Measurements from ENCODE around the gene ELMO1. TPM values are rescaled to one million over a fixed set of nuclear protein-coding genes. Genes with fewer than 3 reads are reported as not detected.

The ELMO1 gene
- total RNA-seq, 1 experiment from 2014 or later = not detected

- Histone ChIP-seq H3K4me3 (ENCODE audit: low read length) (no peak overlapping the region), H3K9ac (ENCODE audit: low read length) (no peak overlapping the region), H3K9me2 (replicated peaks; ENCODE audit: low read length) (no peaks in the 10 kb centered on the region), H3K4me2 (ENCODE audit: low read length) (no peak overlapping the region), H3K36me3 (ENCODE audit: low read depth, low read length) (no peaks in the 10 kb centered on the region), H3K27ac (ENCODE audit: low read length) (no peak overlapping the region), H3K27me3 (ENCODE audit: low read length) (no peaks in the 10 kb centered on the region), H2AFZ (ENCODE audit: low read length) (no peak overlapping the region), H4K20me1 (ENCODE audit: low read length) (no peaks in the 10 kb centered on the region), H3K79me2 (ENCODE audit: low read length) (no peaks in the 10 kb centered on the region), H3F3A (ENCODE audit: low read length, unreplicated experiment) (no peaks in the 10 kb centered on the region), H3K4me1 (ENCODE audit: insufficient read depth, low read length) (no peaks in the 10 kb centered on the region), H3K9me3 (ENCODE audit: low read length) (no peaks in the 10 kb centered on the region)
- ChIA-PET POLR2A (ENCODE audit: unreplicated experiment) (no interaction called here), CTCF (no interaction called here)
- DNase-seq (no peak), ATAC-seq (no peak)
- intact Hi-C loops (cut with micrococcal nuclease) = no loop called here
- TF ChIP-seq EZH2phosphoT487 (IDR thresholded peaks at IDR 0.05; ENCODE audit: borderline replicate concordance, low read length) = no peak
- no peak for TF ChIP-seq EZH2 (IDR thresholded peaks at IDR 0.05; ENCODE audit: low read length, unreplicated experiment)
- TF ChIP-seq CTCF (conservative IDR thresholded peaks at IDR 0.05; ENCODE audit: low read depth, low read length) = no peak
- BruUV-seq (replicated peaks) = no TSS peak
Measured at GRCh38 chr7:36928718-36929117, 519.9 kb downstream of the ELMO1 start.

GRCh38 chr7:36928311-36928710 lies 520.4 kb downstream of the ELMO1 start:
- ChIA-PET POLR2A (ENCODE audit: unreplicated experiment) (no interaction called here), CTCF (no interaction called here)
- H3K9me3 ChIP-seq (ENCODE audit: low read length) = no peaks in the 10 kb centered on the region
- no peaks in the 10 kb centered on the region for H3K36me3 ChIP-seq (ENCODE audit: low read depth, low read length)
- H3F3A ChIP-seq (ENCODE audit: low read length, unreplicated experiment) = no peaks in the 10 kb centered on the region
- intact Hi-C loops (cut with micrococcal nuclease) = no loop called here
- no peak overlapping the region for H2AFZ ChIP-seq (ENCODE audit: low read length)
- H3K27me3 ChIP-seq (ENCODE audit: low read length) = no peaks in the 10 kb centered on the region
- H3K4me1 ChIP-seq (ENCODE audit: insufficient read depth, low read length) = no peaks in the 10 kb centered on the region
- no peak for DNase-seq
- no peak overlapping the region for H3K4me2 ChIP-seq (ENCODE audit: low read length)
- H3K9ac ChIP-seq (ENCODE audit: low read length) = no peak overlapping the region
- no peak overlapping the region for H3K27ac ChIP-seq (ENCODE audit: low read length)
- H3K4me3 ChIP-seq (ENCODE audit: low read length) = no peak overlapping the region
- H3K9me2 ChIP-seq (replicated peaks; ENCODE audit: low read length) = no peaks in the 10 kb centered on the region
- no peaks in the 10 kb centered on the region for H3K79me2 ChIP-seq (ENCODE audit: low read length)
- TF ChIP-seq EZH2 (IDR thresholded peaks at IDR 0.05; ENCODE audit: low read length, unreplicated experiment) = no peak
- TF ChIP-seq EZH2phosphoT487 (IDR thresholded peaks at IDR 0.05; ENCODE audit: borderline replicate concordance, low read length) = no peak
- ATAC-seq = no peak
- no TSS peak for BruUV-seq (replicated peaks)
- no peaks in the 10 kb centered on the region for H4K20me1 ChIP-seq (ENCODE audit: low read length)

- TF ChIP-seq EZH2 (IDR thresholded peaks at IDR 0.05; ENCODE audit: low read length, unreplicated experiment) (no peak), CTCF (conservative IDR thresholded peaks at IDR 0.05; ENCODE audit: low read depth, low read length) (no peak), EZH2phosphoT487 (IDR thresholded peaks at IDR 0.05; ENCODE audit: borderline replicate concordance, low read length) (no peak)
- ChIA-PET POLR2A (ENCODE audit: unreplicated experiment) (no interaction called here), CTCF (no interaction called here)
- no peak overlapping the region for H3K4me2 ChIP-seq (ENCODE audit: low read length)
- H3K9me3 ChIP-seq (ENCODE audit: low read length) = no peaks in the 10 kb centered on the region
- ATAC-seq (no peak), DNase-seq (no peak)
- H3F3A ChIP-seq (ENCODE audit: low read length, unreplicated experiment) = no peaks in the 10 kb centered on the region
- no peaks in the 10 kb centered on the region for H4K20me1 ChIP-seq (ENCODE audit: low read length)
- H3K9me2 ChIP-seq (replicated peaks; ENCODE audit: low read length) = no peaks in the 10 kb centered on the region
- H3K36me3 ChIP-seq (ENCODE audit: low read depth, low read length) = no peaks in the 10 kb centered on the region
- no peak overlapping the region for H3K27ac ChIP-seq (ENCODE audit: low read length)
- no peaks in the 10 kb centered on the region for H3K4me1 ChIP-seq (ENCODE audit: insufficient read depth, low read length)
- H3K9ac ChIP-seq (ENCODE audit: low read length) = no peak overlapping the region
- BruUV-seq (replicated peaks) = no TSS peak
- H3K79me2 ChIP-seq (ENCODE audit: low read length) = no peaks in the 10 kb centered on the region
- no peak overlapping the region for H2AFZ ChIP-seq (ENCODE audit: low read length)
- intact Hi-C loops (cut with micrococcal nuclease) = no loop called here
- H3K27me3 ChIP-seq (ENCODE audit: low read length) = no peaks in the 10 kb centered on the region
- H3K4me3 ChIP-seq (ENCODE audit: low read length) = no peak overlapping the region
Measured at GRCh38 chr7:36925691-36926090, 523.0 kb downstream of the ELMO1 start.
